Neural cell (in vitro differentiated cells): Measurements from ENCODE around the gene SEMA3B. TPM values are rescaled to one million over a fixed set of nuclear protein-coding genes. Genes with fewer than 3 reads are reported as not detected.

Experiments
- H2AFZ ChIP-seq: fragments of 200-600, 300-800 bp; sonication (generic), shearing (Covaris generic); 2 replicates; pipeline ENCODE4 v1.6.0; 2014; ENCODE audit warnings: low read depth, mild to moderate bottlenecking, antibody characterized with exemption, low read length, moderate library complexity
- H3F3A ChIP-seq: fragments of 200-600 bp; shearing (Covaris generic); 2 replicates; pipeline ENCODE4 v1.6.1; 2016; ENCODE audit warnings: mild to moderate bottlenecking, moderate library complexity, mixed read lengths, antibody characterized with exemption, low read length; ENCODE audit not compliant: insufficient read depth, poor library complexity, severe bottlenecking
- H3K27ac ChIP-seq: fragments of 200-600, 300-800 bp; sonication (generic), shearing (Covaris generic); 2 replicates; pipeline ENCODE4 v1.5.1; 2014; ENCODE audit warnings: mild to moderate bottlenecking, low read length, moderate library complexity
- H3K27me3 ChIP-seq: fragments of 300-800, 200-600 bp; sonication (generic), shearing (Covaris generic); 2 replicates; pipeline ENCODE4 v1.6.0; 2014; ENCODE audit warnings: mild to moderate bottlenecking, low read depth, low read length, moderate library complexity; ENCODE audit not compliant: insufficient read depth
- H3K36me3 ChIP-seq: fragments of 300-800, 200-600 bp; sonication (generic), shearing (Covaris generic); 2 replicates; pipeline ENCODE4 v1.5.1; 2014; ENCODE audit warnings: mild to moderate bottlenecking, antibody characterized with exemption, low read length, moderate library complexity; ENCODE audit not compliant: insufficient read depth
- H3K4me2 ChIP-seq: fragments of 300-800, 200-600 bp; sonication (generic), shearing (Covaris generic); 2 replicates; pipeline ENCODE4 v1.6.0; 2014; ENCODE audit warnings: mild to moderate bottlenecking, low read length
- H3K4me3 ChIP-seq: fragments of 300-800, 200-600 bp; sonication (generic), shearing (Covaris generic); 2 replicates; pipeline ENCODE4 v1.5.1; 2014; ENCODE audit warnings: mild to moderate bottlenecking, low read length, moderate library complexity
- H3K79me2 ChIP-seq: fragments of 200-600 bp; shearing (Covaris generic); replicated peaks from 2 replicates; pipeline ENCODE4 v1.6.0; 2014; ENCODE audit warnings: mild to moderate bottlenecking, low read length, moderate library complexity; ENCODE audit not compliant: insufficient read depth
- H3K9ac ChIP-seq: fragments of 300-800, 200-600 bp; sonication (generic), shearing (Covaris generic); 2 replicates; pipeline ENCODE4 v1.6.1; 2016; ENCODE audit warnings: mild to moderate bottlenecking, low read length, mixed read lengths
- H3K9me2 ChIP-seq: fragments of 200-600 bp; shearing (Covaris generic); 2 replicates; pipeline ENCODE4 v1.6.1; 2016; ENCODE audit warnings: mild to moderate bottlenecking, low read length, mixed read lengths; ENCODE audit not compliant: insufficient read depth
- H3K9me3 ChIP-seq: fragments of 200-600, 300-800 bp; sonication (generic), shearing (Covaris generic); 2 replicates; pipeline ENCODE4 v1.6.1; 2016; ENCODE audit warnings: mild to moderate bottlenecking, mixed run types, low read length, moderate library complexity, mixed read lengths
- H4K20me1 ChIP-seq: fragments of 200-600 bp; shearing (Covaris generic); 2 replicates; pipeline ENCODE4 v1.6.1; 2016; ENCODE audit warnings: mild to moderate bottlenecking, mixed run types; ENCODE audit not compliant: insufficient read depth
- EP300 ChIP-seq: fragments of 450-650 bp; conservative IDR thresholded peaks from 2 replicates; pipeline ENCODE4 v1.6.1; 2014; ENCODE audit warnings: antibody characterized with exemption, mild to moderate bottlenecking, moderate library complexity; ENCODE audit not compliant: poor library complexity, severe bottlenecking
- EZH2 ChIP-seq: fragments of 200-600, 300-800 bp; shearing (Covaris generic), sonication (generic); IDR thresholded peaks from 2 replicates; pipeline ENCODE4 v1.6.1; 2014; ENCODE audit warnings: antibody characterized with exemption, low read length, borderline replicate concordance, mild to moderate bottlenecking; ENCODE audit not compliant: insufficient read depth, poor library complexity, severe bottlenecking
- MXI1 ChIP-seq: fragments of 450-650 bp; conservative IDR thresholded peaks from 2 replicates; pipeline ENCODE4 v1.6.1; 2014; ENCODE audit warnings: antibody characterized with exemption, mild to moderate bottlenecking; ENCODE audit not compliant: poor library complexity, severe bottlenecking
- POLR2AphosphoS5 ChIP-seq: IDR thresholded peaks from 2 replicates; pipeline ENCODE4 v1.6.1; 2012
- RAD21 ChIP-seq: fragments of 450-650 bp; conservative IDR thresholded peaks from 2 replicates; pipeline ENCODE4 v1.6.1; 2014; ENCODE audit warnings: antibody characterized with exemption, mild to moderate bottlenecking, moderate library complexity
- SMC3 ChIP-seq: fragments of 450-650 bp; conservative IDR thresholded peaks from 2 replicates; pipeline ENCODE4 v1.6.1; 2014; ENCODE audit warnings: antibody characterized with exemption, mild to moderate bottlenecking, moderate library complexity; ENCODE audit not compliant: poor library complexity
- TAF1 ChIP-seq: IDR thresholded peaks from 2 replicates; pipeline ENCODE4 v1.6.1; 2012; ENCODE audit warnings: low read depth
- polyA plus RNA-seq: library from polyadenylated mRNA; depleted of rRNA; stranded (reverse); fragments of >200 nt; gene quantifications from 2 replicates; pipeline ENCODE4 v1.2.3, GENCODE V29; 2014
- TF ChIP-seq, protein P1 (sequence below): IDR thresholded peaks from 2 replicates; pipeline ENCODE4 v1.6.1; 2012; ENCODE audit warnings: borderline replicate concordance
- TF ChIP-seq, protein P2 (sequence below): fragments of 450-650 bp; IDR thresholded peaks from 2 replicates; pipeline ENCODE4 v1.5.1; 2014; ENCODE audit warnings: antibody characterized with exemption, mild to moderate bottlenecking, moderate library complexity; ENCODE audit not compliant: poor library complexity, severe bottlenecking

The SEMA3B gene
- polyA plus RNA-seq, 1 donor from 2014 or later, result 7.8 TPM

DNA sequence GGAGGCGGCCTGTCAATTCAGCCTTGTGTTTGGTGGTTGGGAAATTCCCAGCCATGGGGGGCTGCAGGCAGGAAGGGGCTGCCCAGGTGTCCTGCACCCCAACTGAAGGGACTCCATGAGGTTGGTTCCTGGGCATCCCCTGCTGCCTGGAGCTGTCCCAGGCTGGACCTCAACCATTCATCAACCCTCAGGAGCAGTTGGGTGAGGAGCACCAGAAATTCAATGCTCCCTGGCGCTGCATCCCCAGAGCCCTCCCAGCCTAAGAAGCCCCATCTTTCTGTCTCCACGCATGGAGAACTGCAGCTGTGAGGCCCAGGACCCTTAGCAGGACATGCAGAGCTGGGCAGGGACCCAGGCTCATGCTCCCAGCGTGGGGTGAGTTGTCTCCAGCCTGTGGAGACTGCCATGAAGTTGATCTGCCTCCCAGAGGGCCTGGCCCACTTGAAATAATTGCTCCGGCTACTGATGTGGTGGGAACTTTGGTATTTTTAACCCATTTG lies 8.0 kb upstream of the SEMA3B start:
- no peak for TF ChIP-seq EZH2
- TF ChIP-seq SMC3, result no peak
- TF ChIP-seq, protein P1, sequence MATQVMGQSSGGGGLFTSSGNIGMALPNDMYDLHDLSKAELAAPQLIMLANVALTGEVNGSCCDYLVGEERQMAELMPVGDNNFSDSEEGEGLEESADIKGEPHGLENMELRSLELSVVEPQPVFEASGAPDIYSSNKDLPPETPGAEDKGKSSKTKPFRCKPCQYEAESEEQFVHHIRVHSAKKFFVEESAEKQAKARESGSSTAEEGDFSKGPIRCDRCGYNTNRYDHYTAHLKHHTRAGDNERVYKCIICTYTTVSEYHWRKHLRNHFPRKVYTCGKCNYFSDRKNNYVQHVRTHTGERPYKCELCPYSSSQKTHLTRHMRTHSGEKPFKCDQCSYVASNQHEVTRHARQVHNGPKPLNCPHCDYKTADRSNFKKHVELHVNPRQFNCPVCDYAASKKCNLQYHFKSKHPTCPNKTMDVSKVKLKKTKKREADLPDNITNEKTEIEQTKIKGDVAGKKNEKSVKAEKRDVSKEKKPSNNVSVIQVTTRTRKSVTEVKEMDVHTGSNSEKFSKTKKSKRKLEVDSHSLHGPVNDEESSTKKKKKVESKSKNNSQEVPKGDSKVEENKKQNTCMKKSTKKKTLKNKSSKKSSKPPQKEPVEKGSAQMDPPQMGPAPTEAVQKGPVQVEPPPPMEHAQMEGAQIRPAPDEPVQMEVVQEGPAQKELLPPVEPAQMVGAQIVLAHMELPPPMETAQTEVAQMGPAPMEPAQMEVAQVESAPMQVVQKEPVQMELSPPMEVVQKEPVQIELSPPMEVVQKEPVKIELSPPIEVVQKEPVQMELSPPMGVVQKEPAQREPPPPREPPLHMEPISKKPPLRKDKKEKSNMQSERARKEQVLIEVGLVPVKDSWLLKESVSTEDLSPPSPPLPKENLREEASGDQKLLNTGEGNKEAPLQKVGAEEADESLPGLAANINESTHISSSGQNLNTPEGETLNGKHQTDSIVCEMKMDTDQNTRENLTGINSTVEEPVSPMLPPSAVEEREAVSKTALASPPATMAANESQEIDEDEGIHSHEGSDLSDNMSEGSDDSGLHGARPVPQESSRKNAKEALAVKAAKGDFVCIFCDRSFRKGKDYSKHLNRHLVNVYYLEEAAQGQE, result no peak
- no peak for TF ChIP-seq TAF1
- TF ChIP-seq, protein P2, sequence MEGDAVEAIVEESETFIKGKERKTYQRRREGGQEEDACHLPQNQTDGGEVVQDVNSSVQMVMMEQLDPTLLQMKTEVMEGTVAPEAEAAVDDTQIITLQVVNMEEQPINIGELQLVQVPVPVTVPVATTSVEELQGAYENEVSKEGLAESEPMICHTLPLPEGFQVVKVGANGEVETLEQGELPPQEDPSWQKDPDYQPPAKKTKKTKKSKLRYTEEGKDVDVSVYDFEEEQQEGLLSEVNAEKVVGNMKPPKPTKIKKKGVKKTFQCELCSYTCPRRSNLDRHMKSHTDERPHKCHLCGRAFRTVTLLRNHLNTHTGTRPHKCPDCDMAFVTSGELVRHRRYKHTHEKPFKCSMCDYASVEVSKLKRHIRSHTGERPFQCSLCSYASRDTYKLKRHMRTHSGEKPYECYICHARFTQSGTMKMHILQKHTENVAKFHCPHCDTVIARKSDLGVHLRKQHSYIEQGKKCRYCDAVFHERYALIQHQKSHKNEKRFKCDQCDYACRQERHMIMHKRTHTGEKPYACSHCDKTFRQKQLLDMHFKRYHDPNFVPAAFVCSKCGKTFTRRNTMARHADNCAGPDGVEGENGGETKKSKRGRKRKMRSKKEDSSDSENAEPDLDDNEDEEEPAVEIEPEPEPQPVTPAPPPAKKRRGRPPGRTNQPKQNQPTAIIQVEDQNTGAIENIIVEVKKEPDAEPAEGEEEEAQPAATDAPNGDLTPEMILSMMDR, result no peak
- no peak for TF ChIP-seq MXI1
- no peak for TF ChIP-seq POLR2AphosphoS5
- TF ChIP-seq RAD21, result no peak
- TF ChIP-seq EP300, result no peak
- H2AFZ ChIP-seq, result no peak overlapping the region

DNA sequence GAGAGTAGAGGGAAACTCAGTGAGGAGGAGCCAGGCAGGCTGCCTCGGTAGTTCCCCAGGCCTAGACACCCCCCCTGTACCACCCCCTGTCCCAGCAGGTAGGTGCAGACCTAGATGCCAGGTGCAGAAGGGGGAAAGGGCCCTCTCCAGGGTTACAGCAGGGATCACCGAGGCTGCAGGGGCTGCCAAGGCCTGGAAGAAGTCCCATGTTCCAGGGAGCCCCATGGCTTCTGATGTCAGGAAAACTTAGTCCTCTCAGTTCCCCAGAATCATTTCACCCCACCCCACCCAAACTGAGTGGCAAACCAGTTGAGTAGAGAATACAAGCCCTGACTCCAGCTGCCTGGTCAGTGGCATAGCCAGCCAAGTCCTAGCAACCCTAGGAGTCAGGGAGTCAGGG lies 7.4 kb upstream of the SEMA3B start:
- no peak overlapping the region for H3K27ac ChIP-seq

More for the DNA sequence above, 8.0 kb upstream of the SEMA3B start:
- H3K9me2 ChIP-seq, result no peaks in the 10 kb centered on the region
- no peaks in the 10 kb centered on the region for H3K79me2 ChIP-seq
- H3K9ac ChIP-seq, result peak overlapping the region; percentile 95
- H3K4me3 ChIP-seq, result peak overlapping the region; percentile 69
- no peaks in the 10 kb centered on the region for H3K9me3 ChIP-seq
- peak overlapping the region; percentile 59 for H3K4me2 ChIP-seq
- no peaks in the 10 kb centered on the region for H3K27me3 ChIP-seq
- no peaks in the 10 kb centered on the region for H4K20me1 ChIP-seq
- H3K36me3 ChIP-seq, result peaks cover 5% of the 10 kb centered on the region
- peak overlapping the region; percentile 90 for H3K27ac ChIP-seq
- peaks cover 5% of the 10 kb centered on the region for H3F3A ChIP-seq

More for the DNA sequence above, 7.4 kb upstream of the SEMA3B start:
- H3K79me2 ChIP-seq, result no peaks in the 10 kb centered on the region
- peaks cover 5% of the 10 kb centered on the region for H3F3A ChIP-seq
- H3K4me2 ChIP-seq, result no peak overlapping the region
- H3K36me3 ChIP-seq, result peaks cover 5% of the 10 kb centered on the region
- TF ChIP-seq, protein P2, result no peak
- TF ChIP-seq EZH2 (no peak), POLR2AphosphoS5 (no peak), SMC3 (no peak), EP300 (no peak), TAF1 (no peak), MXI1 (no peak), RAD21 (no peak)
- TF ChIP-seq, protein P1, result no peak
- H3K9me2 ChIP-seq, result no peaks in the 10 kb centered on the region
- H3K4me3 ChIP-seq, result no peak overlapping the region
- H3K27me3 ChIP-seq, result no peaks in the 10 kb centered on the region
- H2AFZ ChIP-seq, result no peak overlapping the region
- H3K9ac ChIP-seq, result peak overlapping the region; percentile 95
- H3K9me3 ChIP-seq, result no peaks in the 10 kb centered on the region
- no peaks in the 10 kb centered on the region for H4K20me1 ChIP-seq
